Anterior cingulate cortex (tissue), 58 donors: ENCODE data around the gene HEATR3.

ENCODE experiments used
- DNase-seq, 58 donors: peaks; one replicate each; lab custom pipeline; 2025; lab: John Stamatoyannopoulos, UW

Gene HEATR3

GRCh38 chr16:50050802-50051201 lies 15.0 kb upstream of the HEATR3 start:
- no peak for DNase-seq

GRCh38 chr16:50056226-50056625 lies 9.5 kb upstream of the HEATR3 start:
- no peak for DNase-seq

GRCh38 chr16:50058091-50058771 lies 7.5 kb upstream of the HEATR3 start:
- no peak for DNase-seq

- DNase-seq = no peak
These were observed 6.7 kb upstream of the HEATR3 start for GRCh38 chr16:50059111-50059510.

GRCh38 chr16:50059669-50060068 lies 6.1 kb upstream of the HEATR3 start:
- no peak for DNase-seq

DNA sequence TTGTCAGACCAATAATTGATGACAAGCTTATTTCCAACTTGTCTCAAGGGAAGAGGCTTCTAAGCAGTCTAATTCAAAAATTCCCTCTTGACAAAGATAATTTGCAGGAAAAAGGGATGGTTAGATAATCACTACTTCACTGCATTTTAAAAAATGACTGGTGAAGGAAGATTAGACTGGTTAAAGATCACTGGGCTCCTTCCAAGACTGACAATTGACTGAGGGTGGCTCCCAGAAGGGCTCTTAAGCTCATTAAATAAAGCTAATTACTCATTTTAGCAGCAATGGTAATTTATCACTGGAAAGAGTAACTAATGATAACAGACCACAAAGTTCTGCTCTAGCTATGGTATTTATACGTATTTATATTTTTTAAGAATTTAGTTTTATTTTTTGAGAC lies 4.4 kb upstream of the HEATR3 start:
- DNase-seq = no peak

DNA sequence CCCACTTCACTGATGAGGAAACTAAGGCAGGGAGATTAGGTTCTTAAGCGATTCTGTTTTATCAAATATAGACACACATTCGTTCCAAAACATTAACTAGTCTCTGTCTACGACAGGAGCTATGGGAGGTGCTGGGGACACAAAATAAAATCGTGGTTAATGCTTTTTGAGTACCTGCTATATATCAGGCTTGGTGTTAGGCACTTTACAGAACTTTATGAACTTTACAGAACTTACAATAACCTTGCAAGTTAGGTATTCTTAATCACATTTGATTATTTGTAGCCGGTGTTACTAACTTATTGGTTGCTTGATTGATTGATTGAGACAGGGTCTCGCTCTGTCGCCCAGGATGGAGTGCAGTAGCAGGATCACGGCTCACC lies 538 bp upstream of the HEATR3 start:
- no peak for DNase-seq

GRCh38 chr16:50066482-50067289 lies 916 bp downstream of the HEATR3 start:
- peak in 4 of 58 donors; percentile 41 to 59 (median 52) for DNase-seq

DNA sequence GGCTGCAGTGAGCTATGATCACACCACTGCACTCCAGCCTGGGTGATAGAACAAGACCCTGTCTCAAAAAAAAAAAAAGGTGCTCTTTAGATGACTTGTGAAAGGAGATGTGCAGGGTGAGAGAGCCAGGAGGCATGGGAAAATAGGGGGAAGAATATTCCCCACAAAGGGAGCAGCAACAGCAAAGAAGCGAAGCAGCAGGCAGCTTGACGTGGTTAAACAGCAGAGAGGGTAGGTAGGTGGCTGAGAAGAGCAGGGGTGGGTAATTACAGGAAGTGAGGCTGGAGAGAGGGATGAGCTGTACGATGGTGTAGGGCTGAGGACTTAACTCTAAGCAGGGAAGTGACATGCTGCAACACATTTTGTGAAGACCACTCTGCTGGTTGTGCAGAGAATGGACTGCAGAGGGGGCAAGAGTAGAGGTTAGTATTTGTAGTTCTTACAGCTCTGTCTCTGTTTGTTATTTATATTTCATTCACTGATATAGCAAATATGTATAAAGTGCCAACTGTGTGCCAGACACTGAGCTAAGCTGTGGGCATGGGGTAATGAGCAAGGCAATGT lies 1.6 kb downstream of the HEATR3 start:
- peak in 11 of 58 donors; percentile 3 to 19 (median 8) for DNase-seq

GRCh38 chr16:50068550-50068949 lies 2.8 kb downstream of the HEATR3 start:
- DNase-seq = no peak

DNA sequence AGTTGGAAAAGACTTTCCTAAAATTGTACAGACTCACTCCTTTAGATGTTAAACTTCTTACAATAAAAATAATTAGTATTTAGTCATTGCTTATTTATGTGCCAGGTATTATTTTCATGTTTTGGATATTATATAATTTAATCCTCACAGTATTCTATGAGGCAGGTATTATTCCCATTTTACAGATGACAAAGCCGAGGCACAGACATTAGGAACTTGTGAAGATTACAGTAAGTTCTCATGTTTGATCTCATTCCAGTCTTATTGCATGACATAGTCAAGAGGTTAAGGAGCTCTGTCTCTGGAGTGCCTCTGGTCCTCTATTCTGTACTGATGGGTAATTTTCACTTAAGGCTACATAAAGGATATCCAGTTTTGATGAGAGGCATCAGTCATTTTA lies 3.3 kb downstream of the HEATR3 start:
- DNase-seq = no peak

DNA sequence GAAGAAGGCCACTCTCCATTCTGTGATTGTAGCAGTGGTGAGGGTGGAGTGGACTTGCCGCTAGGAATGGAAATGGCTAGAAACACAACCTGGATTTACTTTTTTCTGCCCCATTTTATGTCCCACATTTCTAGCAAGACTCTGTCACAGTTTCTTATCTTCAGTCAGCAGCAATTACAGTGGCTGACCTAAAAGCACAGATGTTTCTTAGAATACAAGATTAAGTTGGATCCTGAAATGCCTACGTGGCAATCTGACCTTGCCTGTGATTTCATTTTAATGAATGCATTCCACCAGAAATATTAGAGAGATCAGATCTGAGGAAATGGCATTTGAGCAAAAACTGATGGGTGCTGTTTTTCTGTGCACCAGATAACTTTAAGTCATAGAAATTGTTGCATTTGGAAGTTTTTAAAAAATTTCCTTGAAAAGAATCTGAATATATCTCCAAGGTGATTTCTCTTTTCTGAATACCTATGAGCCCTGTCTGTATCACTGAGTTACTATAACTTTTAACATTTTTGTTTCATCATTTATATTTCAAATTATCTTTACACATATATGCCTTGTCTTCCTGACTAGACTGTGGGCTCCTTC lies 5.4 kb downstream of the HEATR3 start:
- no peak for DNase-seq

DNA sequence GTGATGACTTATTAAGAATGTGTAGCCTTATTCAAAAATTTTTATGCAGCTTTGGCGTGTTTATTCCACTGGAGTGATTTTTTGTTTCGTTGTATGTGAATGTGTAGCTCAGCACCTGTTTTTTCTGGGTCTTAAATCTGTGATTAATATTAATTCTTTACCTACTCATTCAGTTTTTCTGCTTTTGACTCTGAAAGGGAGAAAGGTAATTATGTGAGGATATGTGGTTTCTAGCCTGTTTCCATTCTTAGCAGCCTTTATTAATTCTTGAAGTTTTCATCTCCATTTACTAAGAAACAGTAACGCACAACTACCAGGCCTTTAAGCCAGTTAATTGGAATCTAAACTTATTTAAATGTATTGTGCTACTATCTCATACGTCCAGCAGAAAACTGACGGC lies 7.0 kb downstream of the HEATR3 start:
- DNase-seq = no peak

DNA sequence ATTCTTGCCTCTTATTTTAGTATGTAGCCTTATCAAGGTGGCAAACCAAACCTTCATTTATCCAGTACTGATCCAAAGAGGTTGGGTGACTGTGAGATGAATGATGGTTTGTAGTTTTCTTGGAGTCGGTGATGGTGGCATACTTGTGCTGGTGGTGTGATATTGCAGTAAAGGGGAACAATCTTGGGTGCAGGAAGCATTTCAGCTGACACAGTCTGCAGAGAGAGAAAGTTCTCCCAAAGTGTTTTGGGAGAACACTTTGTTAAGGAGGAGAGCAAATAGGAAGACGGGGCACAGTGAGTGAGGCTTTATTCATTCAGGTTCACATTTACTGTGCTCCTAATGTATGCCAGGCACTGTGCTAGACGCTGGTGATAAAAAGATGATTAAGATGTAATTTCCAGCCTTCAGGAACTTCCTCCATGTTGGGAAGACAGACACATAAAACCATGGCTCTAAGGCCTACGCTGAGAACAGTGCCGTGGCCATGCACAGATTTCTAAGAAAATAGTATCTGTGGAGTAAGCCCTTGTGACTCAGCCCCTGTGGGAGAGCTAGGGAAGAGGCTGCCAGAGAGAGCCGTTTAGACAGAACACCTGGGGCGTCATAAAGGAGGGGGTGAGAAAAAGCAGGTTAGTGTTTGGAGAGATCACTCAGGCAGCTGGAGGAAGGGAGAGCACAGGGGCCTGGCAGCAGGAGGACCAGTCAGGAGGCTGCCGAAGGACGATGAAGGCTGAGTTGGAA lies 13.8 kb downstream of the HEATR3 start:
- peak in 1 of 58 donors; percentile 13 for DNase-seq

DNA sequence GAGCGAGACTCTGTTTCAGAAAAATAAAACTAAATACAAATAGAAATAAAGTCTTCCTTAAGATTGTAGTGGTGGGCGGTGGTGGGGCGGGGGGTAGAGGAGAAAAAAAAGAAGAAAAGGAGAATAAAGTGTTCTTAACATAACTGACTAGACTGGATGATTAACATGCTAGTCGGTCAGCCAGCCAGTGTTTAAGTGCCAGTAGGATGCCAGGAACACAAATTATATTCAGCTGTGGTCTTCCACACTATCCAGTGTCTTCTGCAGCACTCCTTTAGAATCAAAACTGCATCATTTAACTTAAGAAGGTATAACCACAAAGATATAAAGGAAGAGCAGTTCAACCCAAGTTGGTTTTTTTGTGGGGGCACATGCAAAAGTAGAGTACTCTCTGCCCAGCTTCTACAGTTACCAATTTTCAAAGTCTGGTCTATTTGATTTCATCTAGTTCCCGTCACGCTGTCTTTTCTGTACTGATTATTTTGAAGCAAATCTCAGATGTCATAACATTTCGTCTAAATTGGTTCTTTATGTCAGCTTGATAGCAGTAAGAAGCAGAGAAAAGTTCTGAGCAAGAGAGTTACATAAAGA lies 15.8 kb downstream of the HEATR3 start:
- no peak for DNase-seq

DNA sequence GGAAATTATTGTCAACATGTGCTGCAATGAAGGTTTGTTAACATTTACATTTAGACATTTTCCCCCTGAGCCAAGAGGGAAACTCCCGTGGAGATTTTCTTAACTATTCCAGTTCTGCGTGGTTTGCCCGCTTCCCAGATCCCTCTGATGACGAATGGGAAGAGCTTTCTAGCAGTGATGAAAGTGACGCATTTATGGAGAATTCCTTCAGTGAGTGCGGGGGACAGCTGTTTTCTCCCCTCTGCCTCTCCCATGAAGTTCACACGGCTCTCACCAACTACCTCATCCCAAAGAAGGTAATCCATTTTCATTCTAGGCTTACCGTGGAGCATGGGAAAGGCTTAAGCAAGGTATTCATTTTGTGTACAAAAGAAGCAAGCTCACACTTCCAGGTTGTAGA lies 18.2 kb downstream of the HEATR3 start:
- DNase-seq = no peak

GRCh38 chr16:50086176-50086575 lies 20.4 kb downstream of the HEATR3 start:
- no peak for DNase-seq

DNA sequence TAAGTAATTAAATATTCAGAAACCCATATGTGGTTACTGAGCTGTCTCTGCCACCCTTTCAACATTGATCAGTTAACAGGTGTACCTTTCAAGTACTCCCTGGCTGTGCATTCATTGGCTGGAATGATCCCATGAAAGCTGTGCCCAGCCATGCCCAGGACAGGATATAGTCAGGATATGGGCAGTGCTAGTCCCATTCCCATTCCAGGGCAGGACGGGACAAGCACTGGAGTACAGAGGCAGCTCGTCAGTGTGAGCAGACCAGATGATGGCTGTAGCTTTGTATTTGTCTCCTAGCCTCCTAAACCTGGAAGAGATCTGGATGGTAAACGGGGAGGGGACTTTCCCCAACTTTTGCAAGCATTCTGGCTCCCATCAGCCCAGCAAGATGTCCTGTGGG lies 22.5 kb downstream of the HEATR3 start:
- DNase-seq = no peak

- DNase-seq = no peak
These were observed 27.1 kb downstream of the HEATR3 start for GRCh38 chr16:50092891-50093290.
